Subcutaneous adipose tissue (tissue), 4 donors: ENCODE data around the gene FMO3. TPM values are rescaled to one million over a fixed set of nuclear protein-coding genes. Genes with fewer than 3 reads are reported as not detected.

Experiments
- total RNA-seq, 4 donors: library from RNA; depleted of rRNA; stranded (reverse); fragments of >200 nt; gene quantifications; one replicate each; pipeline ENCODE4 v1.1.0, GENCODE V29; 2016
- TF ChIP-seq, protein P1 (sequence below): fragments of 450-650 bp; IDR thresholded peaks from one replicate; pipeline ENCODE4 v1.5.1; 2016; ENCODE audit warnings: low read depth, mild to moderate bottlenecking, control low read depth, antibody characterized with exemption, moderate library complexity

FMO3 gene
- total RNA-seq, 4 donors from 2014 or later = 10.4 to 35.2 (median 27.7) TPM

DNA sequence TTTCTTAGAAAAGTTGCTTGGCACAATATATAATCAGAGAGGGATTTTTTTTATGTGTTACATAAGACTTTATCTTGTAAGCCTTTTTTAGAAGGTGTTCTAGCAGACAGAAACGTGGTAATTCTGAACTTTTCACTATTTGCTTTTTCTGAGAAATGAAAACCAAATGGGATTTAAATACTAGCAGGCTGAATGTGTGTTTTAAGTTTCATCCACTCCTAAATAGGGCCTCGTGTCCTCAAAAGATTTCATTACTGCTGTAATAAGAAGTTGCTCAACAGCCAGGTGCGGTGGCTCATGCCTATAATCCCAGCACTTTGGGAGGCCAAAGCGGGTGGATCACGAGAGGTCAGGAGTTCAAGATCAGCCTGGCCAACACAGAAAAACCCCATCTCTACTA is 49.7 kb downstream of the FMO3 start:
- TF ChIP-seq, protein P1, sequence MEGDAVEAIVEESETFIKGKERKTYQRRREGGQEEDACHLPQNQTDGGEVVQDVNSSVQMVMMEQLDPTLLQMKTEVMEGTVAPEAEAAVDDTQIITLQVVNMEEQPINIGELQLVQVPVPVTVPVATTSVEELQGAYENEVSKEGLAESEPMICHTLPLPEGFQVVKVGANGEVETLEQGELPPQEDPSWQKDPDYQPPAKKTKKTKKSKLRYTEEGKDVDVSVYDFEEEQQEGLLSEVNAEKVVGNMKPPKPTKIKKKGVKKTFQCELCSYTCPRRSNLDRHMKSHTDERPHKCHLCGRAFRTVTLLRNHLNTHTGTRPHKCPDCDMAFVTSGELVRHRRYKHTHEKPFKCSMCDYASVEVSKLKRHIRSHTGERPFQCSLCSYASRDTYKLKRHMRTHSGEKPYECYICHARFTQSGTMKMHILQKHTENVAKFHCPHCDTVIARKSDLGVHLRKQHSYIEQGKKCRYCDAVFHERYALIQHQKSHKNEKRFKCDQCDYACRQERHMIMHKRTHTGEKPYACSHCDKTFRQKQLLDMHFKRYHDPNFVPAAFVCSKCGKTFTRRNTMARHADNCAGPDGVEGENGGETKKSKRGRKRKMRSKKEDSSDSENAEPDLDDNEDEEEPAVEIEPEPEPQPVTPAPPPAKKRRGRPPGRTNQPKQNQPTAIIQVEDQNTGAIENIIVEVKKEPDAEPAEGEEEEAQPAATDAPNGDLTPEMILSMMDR = no peak

DNA sequence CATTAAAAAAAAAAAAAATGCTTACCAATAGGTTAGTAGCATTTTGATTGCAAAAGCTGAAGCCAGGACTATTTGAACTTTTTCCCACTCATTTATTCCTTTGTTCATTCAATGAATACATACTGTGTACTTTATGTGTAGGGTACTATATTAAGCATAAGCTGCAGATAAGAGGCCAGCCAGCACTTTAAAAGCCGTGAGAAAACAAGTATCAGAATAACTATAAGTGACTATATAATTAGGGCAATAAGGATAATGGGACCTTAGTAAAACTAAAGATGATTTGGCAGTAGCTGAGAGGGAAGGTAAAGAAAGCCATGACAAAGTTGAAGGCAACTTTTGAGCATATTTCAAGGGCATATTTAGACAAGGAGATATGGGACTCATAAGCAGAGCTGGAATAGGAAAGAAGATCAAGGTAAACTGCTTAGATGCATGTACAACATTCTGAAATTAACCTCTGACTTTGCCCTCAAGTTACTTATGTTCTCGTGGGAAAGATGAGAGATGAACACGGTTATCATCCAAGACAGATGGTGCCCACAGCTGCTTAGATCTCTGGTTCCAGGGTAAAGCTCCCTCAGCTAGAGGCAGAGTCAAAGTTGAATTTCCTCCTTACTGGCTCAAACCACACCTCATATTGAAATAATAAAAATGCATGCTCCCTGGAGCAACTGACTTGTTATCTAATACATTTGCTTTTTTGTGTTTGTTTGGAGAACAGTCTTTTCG is 50.4 kb downstream of the FMO3 start:
- TF ChIP-seq, protein P1 = no peak

DNA sequence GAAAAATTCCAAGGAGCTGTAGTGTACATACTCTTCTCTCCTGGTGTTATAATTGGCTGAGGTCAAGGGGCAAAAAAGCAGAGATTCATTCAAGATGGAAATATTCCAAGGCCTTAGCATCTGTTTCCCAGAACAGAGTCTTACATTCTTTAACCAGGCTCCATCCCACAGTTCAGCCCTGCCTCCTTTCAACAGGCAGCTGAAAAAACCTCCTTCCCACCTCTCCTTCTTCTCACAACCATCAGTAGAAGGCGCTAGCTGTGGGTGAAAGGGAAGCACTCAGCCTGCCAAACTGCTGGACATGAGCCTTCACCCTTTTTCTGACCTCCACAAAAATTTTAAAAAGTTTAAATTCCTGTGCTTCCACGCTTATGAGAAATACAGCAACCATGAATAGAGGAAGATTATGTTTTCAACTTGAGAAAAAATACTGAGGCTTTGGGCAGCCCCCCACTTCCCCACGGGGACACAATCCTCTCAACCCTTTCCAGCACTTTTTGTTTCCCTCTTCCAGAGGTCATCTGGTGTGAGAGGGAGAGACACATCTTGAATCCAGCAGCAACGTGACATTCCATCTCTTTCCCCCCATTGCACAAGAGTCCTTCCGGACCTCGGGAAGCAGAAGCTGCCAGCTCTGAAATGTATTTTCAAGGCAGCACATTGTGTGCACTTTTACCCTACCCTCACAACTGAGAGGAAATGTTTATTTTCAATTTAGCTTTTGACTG is 51.1 kb downstream of the FMO3 start:
- TF ChIP-seq, protein P1 = no peak

DNA sequence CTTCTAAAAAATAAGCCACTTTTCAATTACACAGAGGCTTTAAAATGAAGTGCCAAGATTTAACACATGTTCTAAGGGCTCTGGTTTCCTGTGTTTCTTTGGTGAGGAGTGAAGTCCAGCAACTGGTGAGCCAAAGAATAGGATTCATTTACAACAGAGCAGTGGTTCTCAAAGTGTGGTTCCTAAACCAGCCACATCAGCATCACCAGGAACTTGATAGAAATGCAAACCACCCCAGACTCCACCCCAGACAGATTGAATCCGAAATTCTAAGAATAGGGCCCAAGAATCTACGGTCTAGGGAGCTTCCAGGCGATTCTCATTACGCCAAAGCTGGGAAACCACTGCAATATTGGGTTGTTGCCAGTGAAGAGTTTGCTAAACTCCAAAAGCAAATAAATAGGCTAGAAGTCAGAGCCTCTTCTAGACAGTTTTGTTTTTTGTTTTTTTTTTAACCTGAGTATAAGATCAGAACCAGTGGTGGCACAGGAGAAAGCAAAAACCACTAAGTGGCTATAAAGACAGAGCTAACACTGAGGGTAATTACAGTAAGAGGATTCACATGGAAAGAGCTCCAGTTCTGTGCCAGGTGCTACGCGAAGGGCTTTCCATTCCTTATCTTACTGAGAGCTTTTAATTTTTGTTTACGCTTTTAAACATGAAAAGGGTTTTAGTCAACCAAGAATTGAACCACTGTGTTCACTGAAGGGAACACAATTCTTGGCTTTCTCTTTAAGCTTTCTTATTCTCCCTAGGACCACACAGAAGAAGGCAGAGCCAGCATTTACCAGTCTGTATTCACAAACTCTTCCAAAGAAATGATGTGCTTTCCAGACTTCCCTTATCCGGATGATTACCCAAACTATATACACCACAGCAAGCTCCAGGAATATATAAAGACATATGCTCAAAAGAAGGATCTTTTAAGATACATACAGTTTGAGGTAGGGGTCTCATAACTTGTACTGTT is 52.0 kb downstream of the FMO3 start:
- TF ChIP-seq, protein P1 = no peak

DNA sequence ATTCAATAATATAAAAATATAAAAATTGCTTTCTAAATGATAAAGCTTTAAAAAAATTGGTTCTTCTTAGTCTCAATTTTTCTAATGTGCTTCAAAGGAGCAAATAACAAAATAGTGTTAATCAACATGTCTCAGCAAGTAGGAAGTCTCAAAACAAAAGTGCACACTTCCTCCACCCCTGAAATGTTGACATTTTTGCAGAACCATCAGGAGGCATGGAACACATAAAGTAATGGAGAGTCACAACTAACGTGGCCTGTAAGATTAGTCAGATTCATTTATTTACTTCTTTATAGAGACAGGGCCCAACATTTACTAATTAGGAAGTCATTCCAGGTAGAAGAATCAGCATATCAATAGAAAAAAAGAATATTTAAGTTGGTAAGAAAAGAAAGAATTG is 59.5 kb downstream of the FMO3 start:
- TF ChIP-seq, protein P1 = no peak

DNA sequence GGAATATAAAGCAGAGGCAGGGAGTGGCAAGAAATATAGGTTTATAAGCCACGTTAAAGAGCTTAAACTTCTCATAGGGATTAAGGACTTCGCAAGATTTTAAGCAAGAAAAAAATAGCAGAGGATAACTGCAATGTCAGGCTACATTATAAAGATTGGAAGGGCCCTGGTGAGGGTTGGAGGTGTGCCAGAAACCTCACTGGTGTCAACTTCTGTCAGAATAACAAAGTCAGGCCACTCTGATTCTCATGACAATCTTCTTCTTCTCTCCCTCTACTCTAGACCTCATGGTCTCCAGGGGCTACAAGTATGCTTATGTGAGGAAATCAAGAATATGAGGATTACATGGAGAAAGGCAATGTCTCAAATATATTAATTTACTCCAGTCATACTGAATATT is 61.8 kb downstream of the FMO3 start:
- TF ChIP-seq, protein P1 = no peak
